Endothelial cell of umbilical vein (primary cell): Measurements from ENCODE around the gene ANKS1B. TPM values are rescaled to one million over a fixed set of nuclear protein-coding genes. Genes with fewer than 3 reads are reported as not detected.

Source experiments
- BruUV-seq: library from RNA; stranded (reverse); fragments of 400-500 nt; replicated peaks from 2 replicates; lab custom pipeline; 2021; lab: Mats Ljungman, UMichigan
- CTCF ChIA-PET: fragments of 300-600, 350-600 bp; sonication (Branson Sonifier 250); formaldehyde crosslinking; loops from one replicate; lab custom pipeline; 2021; ENCODE audit warnings: antibody characterized with exemption, inconsistent platforms; lab: Charles Lee
- POLR2A ChIA-PET: fragments of 300-600, 350-600 bp; sonication (Branson Sonifier 250); formaldehyde crosslinking; loops from one replicate; lab custom pipeline; 2021; ENCODE audit warnings: antibody characterized with exemption, inconsistent platforms; lab: Charles Lee
- DNase-seq: peaks from one replicate; pipeline ENCODE4 v3.0.0-alpha.2; 2011; ENCODE audit warnings: low read depth, low spot score
- FAIRE-seq: peaks from 2 replicates; lab custom pipeline; 2011; peaks lifted over from hg19 to GRCh38; lab: Jason Lieb, UNC
- H2AFZ ChIP-seq: 2 replicates; pipeline ENCODE4 v1.6.0; 2012; ENCODE audit warnings: low read depth, low read length, control low read depth, inconsistent platforms
- H3K27ac ChIP-seq: 2 replicates; pipeline ENCODE4 v1.5.1; 2011; ENCODE audit warnings: low read depth, mild to moderate bottlenecking, control low read depth, low read length, moderate library complexity; ENCODE audit not compliant: insufficient read depth
- H3K27me3 ChIP-seq, 2 experiments: 2 replicates each; pipeline versions ENCODE4 v1.6.0 to v1.6.1; 2011; ENCODE audit warnings: low read length in 2 of 2, mixed read lengths in 1 of 2; ENCODE audit not compliant: control insufficient read depth in 2 of 2, insufficient read depth in 2 of 2
- H3K36me3 ChIP-seq, 2 experiments: 2 replicates in 1 of 2; 3 replicates in 1 of 2; pipeline ENCODE4 v1.5.1; 2011; ENCODE audit warnings: low read length in 2 of 2, mild to moderate bottlenecking in 1 of 2, moderate library complexity in 1 of 2; ENCODE audit not compliant: control insufficient read depth in 2 of 2, insufficient read depth in 2 of 2; ENCODE audit errors: extremely low read depth in 1 of 2
- H3K4me1 ChIP-seq: 3 replicates; pipeline ENCODE4 v1.5.1; 2011; ENCODE audit warnings: mild to moderate bottlenecking, low read length; ENCODE audit not compliant: control insufficient read depth, insufficient read depth; ENCODE audit errors: extremely low read depth
- H3K4me2 ChIP-seq: 2 replicates; pipeline ENCODE4 v1.6.1; 2011; ENCODE audit warnings: low read length, control low read depth, mixed read lengths; ENCODE audit not compliant: insufficient read depth
- H3K4me3 ChIP-seq, 3 experiments: fragments of 200-600 bp in 1 of 3; sonication (generic), shearing (Covaris generic) in 1 of 3; replicated peaks in 1 of 3; 2 replicates each; pipeline ENCODE4 v1.5.1; 2011 to 2016; ENCODE audit warnings: control low read depth in 3 of 3, low read length in 3 of 3, mild to moderate bottlenecking in 2 of 3, inconsistent platforms in 1 of 3, low read depth in 1 of 3, moderate library complexity in 1 of 3; ENCODE audit not compliant: insufficient read depth in 1 of 3
- H3K79me2 ChIP-seq: 2 replicates; pipeline ENCODE4 v1.6.0; 2012; ENCODE audit warnings: low read length, inconsistent platforms; ENCODE audit not compliant: control insufficient read depth, insufficient read depth
- H3K9ac ChIP-seq: replicated peaks from 2 replicates; pipeline ENCODE3; 2011; ENCODE audit warnings: low read length, control low read depth; ENCODE audit not compliant: insufficient read depth; ENCODE audit errors: extremely low read depth
- H3K9me1 ChIP-seq: replicated peaks from 3 replicates; pipeline ENCODE4 v1.6.0; 2011; ENCODE audit warnings: mild to moderate bottlenecking, low read length; ENCODE audit not compliant: control insufficient read depth, insufficient read depth; ENCODE audit errors: extremely low read depth
- H3K9me3 ChIP-seq: replicated peaks from 2 replicates; pipeline ENCODE4 v1.5.1; 2012; ENCODE audit warnings: low read length, inconsistent platforms; ENCODE audit not compliant: control insufficient read depth, insufficient read depth
- H4K20me1 ChIP-seq: replicated peaks from 2 replicates; pipeline ENCODE3; 2011; ENCODE audit warnings: mild to moderate bottlenecking, low read length; ENCODE audit not compliant: control insufficient read depth, insufficient read depth; ENCODE audit errors: extremely low read depth
- EZH2 ChIP-seq: IDR thresholded peaks from 2 replicates; pipeline ENCODE4 v1.6.1; 2012; ENCODE audit warnings: borderline replicate concordance, low read depth, mild to moderate bottlenecking, moderate library complexity, low read length, inconsistent platforms; ENCODE audit not compliant: severe bottlenecking
- FOS ChIP-seq: IDR thresholded peaks from 2 replicates; pipeline ENCODE4 v1.6.1; 2011; ENCODE audit warnings: mild to moderate bottlenecking, low read length, moderate library complexity, borderline replicate concordance; ENCODE audit not compliant: insufficient read depth
- GATA2 ChIP-seq: IDR thresholded peaks from 2 replicates; pipeline ENCODE4 v1.7.0; 2011; ENCODE audit warnings: low read depth, mild to moderate bottlenecking, moderate library complexity, mixed read lengths, low read length; ENCODE audit not compliant: insufficient read length, insufficient read depth
- JUN ChIP-seq: IDR thresholded peaks from 2 replicates; pipeline ENCODE4 v1.6.1; 2011; ENCODE audit warnings: borderline replicate concordance, low read depth; ENCODE audit not compliant: insufficient read length, insufficient read depth
- MYC ChIP-seq: IDR thresholded peaks from one replicate; pipeline ENCODE4 v1.6.1; 2011; ENCODE audit warnings: mild to moderate bottlenecking, low read depth, low read length
- POLR2A ChIP-seq: IDR thresholded peaks from 2 replicates; pipeline ENCODE4 v1.6.1; 2012; ENCODE audit warnings: low read depth, mild to moderate bottlenecking, control low read depth, low read length
- POLR2AphosphoS5 ChIP-seq: IDR thresholded peaks from 2 replicates; pipeline ENCODE4 v1.6.1; 2012; ENCODE audit warnings: low read depth, mild to moderate bottlenecking, control low read depth, low read length, moderate library complexity; ENCODE audit not compliant: insufficient read depth
- dilution Hi-C: fragments of 300-500 bp; cut with MboI; formaldehyde crosslinking; loops from one replicate; pipeline ENCODE4 v1.15.0; 2019; ENCODE audit warnings: low sequenced_read_pairs; ENCODE audit not compliant: extremely low pct_ligation_motif_present
- intact Hi-C: fragments of 100-400 bp; cut with micrococcal nuclease; formaldehyde crosslinking; loops from one replicate; pipeline ENCODE4 v1.10.0; 2022
- polyA plus RNA-seq, 4 experiments: library from polyadenylated mRNA; depleted of rRNA in 3 of 4; stranded (reverse) in 3 of 4; unstranded in 1 of 4; fragments of >200 nt; gene quantifications; 2 replicates each; pipeline versions ENCODE4 v1.2.1 to v1.2.3, GENCODE V29; 2011 to 2012; ENCODE audit warnings: missing spikeins in 1 of 4
- total RNA-seq: library from RNA; stranded (reverse); gene quantifications from 2 replicates; pipeline ENCODE4 v1.2.3, GENCODE V29; 2021
- TF ChIP-seq, protein P1 (sequence below), 2 donors: IDR thresholded peaks; 1 replicate in 1 of 2; 2 replicates in 1 of 2; pipeline ENCODE4 v1.5.1; 2011; ENCODE audit warnings: low read length in 2 of 2, mild to moderate bottlenecking in 2 of 2, moderate library complexity in 2 of 2, control low read depth in 1 of 2, inconsistent platforms in 1 of 2, low read depth in 1 of 2; ENCODE audit not compliant: insufficient read depth in 1 of 2; ENCODE audit errors: extremely low read depth in 1 of 2
- TF ChIP-seq, protein P2 (sequence below): IDR thresholded peaks from 2 replicates; pipeline ENCODE4 v1.6.1; 2011; ENCODE audit not compliant: insufficient read depth, insufficient read length

ANKS1B gene
- total and polyA plus RNA-seq, 2 donors (not counting 3 experiments of a cell fraction or from before 2014, with no cell fraction given) = 0.15 to 0.38 TPM

DNA sequence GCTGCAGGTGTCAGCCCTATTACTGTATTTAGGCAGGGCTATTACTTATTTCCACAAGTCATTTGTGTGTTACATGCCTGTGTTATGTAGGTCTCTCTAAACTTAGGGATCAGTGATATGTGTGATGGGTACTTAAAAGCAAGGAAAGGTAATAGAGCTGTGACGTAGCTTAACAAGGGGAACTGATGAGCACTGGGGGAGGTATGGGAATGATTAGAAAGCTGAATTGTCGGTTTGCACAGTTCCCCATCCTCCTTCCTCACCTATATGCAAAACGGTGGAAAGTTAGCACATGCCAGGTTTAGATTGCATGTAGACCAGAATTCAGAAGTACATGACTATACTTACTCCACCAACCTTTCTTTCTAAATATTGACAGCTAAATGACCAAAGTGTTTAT, 831.4 kb downstream of the ANKS1B start:
- Histone ChIP-seq H3K79me2 (no peaks in the 10 kb centered on the region), H4K20me1 (no peaks in the 10 kb centered on the region), H3K4me2 (no peak overlapping the region), H3K9me3 (peaks cover 2% of the 10 kb centered on the region), H2AFZ (no peak overlapping the region), H3K27me3 (no peaks in the 10 kb centered on the region), H3K9ac (no peak overlapping the region), H3K36me3 (no peaks in the 10 kb centered on the region), H3K9me1 (no peaks in the 10 kb centered on the region), H3K4me1 (no peaks in the 10 kb centered on the region), H3K4me3 (no peak overlapping the region), H3K27ac (no peak overlapping the region)
- intact Hi-C loops (no loop called here), dilution Hi-C loops (no loop called here)
- BruUV-seq = no TSS peak
- no peak for FAIRE-seq
- ChIA-PET CTCF (no interaction called here), POLR2A (no interaction called here)
- no peak for DNase-seq
- TF ChIP-seq EZH2 = no peak

DNA sequence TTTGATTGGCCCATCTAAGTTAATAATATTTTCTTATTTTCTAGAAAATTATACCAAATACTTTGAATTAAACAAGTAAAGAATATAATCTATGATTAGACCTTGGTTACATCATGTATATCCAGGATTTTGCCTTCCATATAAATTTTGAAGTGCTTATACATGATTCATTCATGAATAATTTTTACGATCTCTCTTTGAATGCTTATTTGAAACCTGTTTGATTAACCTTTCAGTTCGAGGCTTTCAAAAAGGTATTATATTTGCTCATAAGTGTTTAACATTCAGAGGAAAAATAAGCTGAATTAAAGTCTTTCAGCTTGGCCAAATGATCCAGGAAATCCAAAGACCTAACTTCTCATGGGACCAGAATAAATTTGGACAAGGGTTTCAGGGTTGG, 832.4 kb downstream of the ANKS1B start:
- no peaks in the 10 kb centered on the region for H4K20me1 ChIP-seq
- H3K4me3 ChIP-seq = no peak overlapping the region
- H3K9me1 ChIP-seq = no peaks in the 10 kb centered on the region
- H3K27ac ChIP-seq = no peak overlapping the region
- H3K79me2 ChIP-seq = no peaks in the 10 kb centered on the region
- ChIA-PET POLR2A (no interaction called here), CTCF (no interaction called here)
- H3K4me1 ChIP-seq = no peaks in the 10 kb centered on the region
- no peaks in the 10 kb centered on the region for H3K27me3 ChIP-seq
- FAIRE-seq (no peak), DNase-seq (no peak)
- dilution Hi-C loops (no loop called here), intact Hi-C loops (no loop called here)
- no peak overlapping the region for H3K9ac ChIP-seq
- no peak overlapping the region for H2AFZ ChIP-seq
- no peaks in the 10 kb centered on the region for H3K36me3 ChIP-seq
- TF ChIP-seq POLR2A (no peak), MYC (no peak), EZH2 (no peak), FOS (no peak), GATA2 (no peak), JUN (no peak), POLR2AphosphoS5 (no peak)
- TF ChIP-seq, protein P1, sequence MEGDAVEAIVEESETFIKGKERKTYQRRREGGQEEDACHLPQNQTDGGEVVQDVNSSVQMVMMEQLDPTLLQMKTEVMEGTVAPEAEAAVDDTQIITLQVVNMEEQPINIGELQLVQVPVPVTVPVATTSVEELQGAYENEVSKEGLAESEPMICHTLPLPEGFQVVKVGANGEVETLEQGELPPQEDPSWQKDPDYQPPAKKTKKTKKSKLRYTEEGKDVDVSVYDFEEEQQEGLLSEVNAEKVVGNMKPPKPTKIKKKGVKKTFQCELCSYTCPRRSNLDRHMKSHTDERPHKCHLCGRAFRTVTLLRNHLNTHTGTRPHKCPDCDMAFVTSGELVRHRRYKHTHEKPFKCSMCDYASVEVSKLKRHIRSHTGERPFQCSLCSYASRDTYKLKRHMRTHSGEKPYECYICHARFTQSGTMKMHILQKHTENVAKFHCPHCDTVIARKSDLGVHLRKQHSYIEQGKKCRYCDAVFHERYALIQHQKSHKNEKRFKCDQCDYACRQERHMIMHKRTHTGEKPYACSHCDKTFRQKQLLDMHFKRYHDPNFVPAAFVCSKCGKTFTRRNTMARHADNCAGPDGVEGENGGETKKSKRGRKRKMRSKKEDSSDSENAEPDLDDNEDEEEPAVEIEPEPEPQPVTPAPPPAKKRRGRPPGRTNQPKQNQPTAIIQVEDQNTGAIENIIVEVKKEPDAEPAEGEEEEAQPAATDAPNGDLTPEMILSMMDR (IDR thresholded peaks at IDR 0.05; ENCODE audit: extremely low read depth in 1 of 2, insufficient read depth in 1 of 2, low read depth in 1 of 2, low read length in 2 of 2) = no peak
- TF ChIP-seq, protein P2, sequence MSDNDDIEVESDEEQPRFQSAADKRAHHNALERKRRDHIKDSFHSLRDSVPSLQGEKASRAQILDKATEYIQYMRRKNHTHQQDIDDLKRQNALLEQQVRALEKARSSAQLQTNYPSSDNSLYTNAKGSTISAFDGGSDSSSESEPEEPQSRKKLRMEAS = no peak
- H3K4me2 ChIP-seq = no peak overlapping the region
- peaks cover 2% of the 10 kb centered on the region for H3K9me3 ChIP-seq
- BruUV-seq = no TSS peak
